HG03175 (cell line): ENCODE results near the gene TLX1.

ENCODE experiments used
- ATAC-seq: cut with Tn5 transposase; IDR thresholded peaks from one replicate; pipeline ENCODE4 v1.9.1; 2021; ENCODE audit warnings: mild to moderate bottlenecking, moderate library complexity; ENCODE audit not compliant: unreplicated experiment

TLX1 gene

GRCh38 chr10:101130984-101131961 lies at the start of gene TLX1:
TLX1 (plus strand) TSS chr10:101131300; CDS start chr10:101131542, 242 bp downstream.
- no peak for ATAC-seq

GRCh38 chr10:101085846-101086245 lies 45.3 kb upstream of the TLX1 start:
- ATAC-seq = no peak

GRCh38 chr10:101087376-101087775 lies 43.7 kb upstream of the TLX1 start:
- no peak for ATAC-seq

- no peak for ATAC-seq
Measured at GRCh38 chr10:101087965-101088364, 43.1 kb upstream of the TLX1 start.

GRCh38 chr10:101089520-101090299 lies 41.4 kb upstream of the TLX1 start:
- no peak for ATAC-seq

- no peak for ATAC-seq
Measured at GRCh38 chr10:101090597-101090996, 40.5 kb upstream of the TLX1 start.

GRCh38 chr10:101091546-101092290 lies 39.4 kb upstream of the TLX1 start:
- no peak for ATAC-seq

GRCh38 chr10:101092881-101093354 lies 38.2 kb upstream of the TLX1 start:
- ATAC-seq = no peak

GRCh38 chr10:101094121-101094879 lies 36.8 kb upstream of the TLX1 start:
- ATAC-seq = no peak

GRCh38 chr10:101095004-101095403 lies 36.1 kb upstream of the TLX1 start:
- no peak for ATAC-seq

GRCh38 chr10:101095550-101096213 lies 35.4 kb upstream of the TLX1 start:
- ATAC-seq = peak; percentile 69

- ATAC-seq = no peak
Measured at GRCh38 chr10:101096378-101096777, 34.7 kb upstream of the TLX1 start.

GRCh38 chr10:101097881-101098280 lies 33.2 kb upstream of the TLX1 start:
- no peak for ATAC-seq

- no peak for ATAC-seq
Measured at GRCh38 chr10:101099901-101100300, 31.2 kb upstream of the TLX1 start.

GRCh38 chr10:101101372-101101881 lies 29.7 kb upstream of the TLX1 start:
- ATAC-seq = no peak

- ATAC-seq = no peak
Measured at GRCh38 chr10:101103430-101103829, 27.7 kb upstream of the TLX1 start.

- no peak for ATAC-seq
Measured at GRCh38 chr10:101106351-101106750, 24.7 kb upstream of the TLX1 start.

- no peak for ATAC-seq
Measured at GRCh38 chr10:101107771-101108170, 23.3 kb upstream of the TLX1 start.

GRCh38 chr10:101110856-101111523 lies 20.1 kb upstream of the TLX1 start:
- ATAC-seq = no peak
